Naive thymus-derived CD8-positive, alpha-beta T cell (primary cell): ENCODE measurements around the gene HIF1AN. TPM values are rescaled to one million over a fixed set of nuclear protein-coding genes. Genes with fewer than 3 reads are reported as not detected.

Experiments
- ATAC-seq, 2 donors: fragments of 150-1000 bp; cut with Tn5 transposase in 1 of 2; sonication (Bioruptor Pico), chemical (Tn5 transposase) in 1 of 2; 1 replicate in 1 of 2; 2 replicates in 1 of 2; pipeline ENCODE4 v1.10.0; 2021; ENCODE audit warnings: mild to moderate bottlenecking in 2 of 2, moderate library complexity in 2 of 2
- POLR2A ChIA-PET: fragments of 350-600 bp; sonication (Branson Sonifier 250); formaldehyde crosslinking; loops from one replicate; lab custom pipeline; 2021; ENCODE audit warnings: antibody characterized with exemption; lab: Charles Lee
- DNase-seq, 10 donors: peaks; one replicate each; pipeline versions ENCODE4 v3.0.0 to v3.0.0-alpha.2; 2020 to 2022
- H3K27ac Mint-ChIP-seq, 10 donors: one replicate each; pipeline ENCODE4 v1.8.0; 2020 to 2022; ENCODE audit warnings: mild to moderate bottlenecking in 10 of 10, mixed read lengths in 10 of 10, moderate library complexity in 4 of 10, inconsistent platforms in 1 of 10
- H3K27me3 Mint-ChIP-seq, 5 donors: one replicate each; pipeline ENCODE4 v1.8.0; 2021 to 2022; ENCODE audit warnings: mixed read lengths in 5 of 5
- H3K36me3 Mint-ChIP-seq, 3 donors: one replicate each; pipeline ENCODE4 v1.8.0; 2020 to 2022; ENCODE audit warnings: mixed read lengths in 3 of 3, mild to moderate bottlenecking in 2 of 3, inconsistent platforms in 1 of 3
- H3K4me1 Mint-ChIP-seq, 4 donors: one replicate each; pipeline ENCODE4 v1.8.0; 2021 to 2022; ENCODE audit warnings: mixed read lengths in 4 of 4
- H3K4me3 Mint-ChIP-seq, 10 donors: one replicate each; pipeline ENCODE4 v1.8.0; 2020 to 2022; ENCODE audit warnings: mild to moderate bottlenecking in 10 of 10, mixed read lengths in 10 of 10, moderate library complexity in 6 of 10, inconsistent platforms in 1 of 10
- H3K9me3 Mint-ChIP-seq, 9 donors: one replicate each; pipeline ENCODE4 v1.8.0; 2020 to 2022; ENCODE audit warnings: mixed read lengths in 9 of 9, mild to moderate bottlenecking in 3 of 9, inconsistent platforms in 1 of 9, moderate library complexity in 1 of 9
- polyA plus RNA-seq, 3 donors: library from polyadenylated mRNA; unstranded; fragments of 300-500 nt; fragmentation: Illumina TruSeq; gene quantifications; one replicate each; pipeline ENCODE4 v1.2.3, GENCODE V29; 2021
- total RNA-seq, 8 experiments: library from RNA in 2 of 8; stranded (reverse) in 2 of 8; gene quantifications; one replicate each; pipeline ENCODE4 v1.2.3 and lab custom pipeline; 2021 to 2026

The HIF1AN gene
- total and polyA plus RNA-seq, 5 experiments from 2014 or later = 24.7 to 65.3 (median 28.6) TPM

DNA sequence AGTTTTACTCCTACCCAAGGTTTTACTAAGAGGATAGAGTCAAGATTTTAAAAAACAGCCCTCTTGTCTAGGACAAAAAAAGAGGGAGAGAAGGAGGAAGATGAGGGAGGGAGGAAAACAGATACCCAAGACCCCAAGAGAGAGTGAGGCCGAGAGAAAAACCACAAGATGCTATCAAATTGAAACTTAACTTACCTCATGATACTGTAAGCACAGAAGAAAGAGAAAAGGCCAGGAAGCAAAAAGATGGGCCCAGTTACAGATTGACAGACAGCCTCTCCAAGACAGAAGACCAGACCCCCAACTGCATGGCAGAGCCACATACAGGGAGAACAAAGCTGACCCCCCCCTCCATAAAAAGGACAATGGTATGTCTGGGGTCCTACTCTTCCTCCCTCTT, 27.5 kb upstream of the HIF1AN start:
- POLR2A ChIA-PET = interaction anchor here (0.5 to 3.6 kb wide), 7 partner anchors 10 to 226 kb away, joined by 3 to 18 read pairs (median 4); partner anchors contain the start of gene HIF1AN
- H3K4me1 Mint-ChIP-seq = peaks cover 40 to 87% (median 78%) of the 10 kb centered on the region in 4 donors
- no peaks in the 10 kb centered on the region for H3K9me3 Mint-ChIP-seq
- H3K27ac Mint-ChIP-seq = peak overlapping the region; percentile 47 to 100 (median 90)
- no peak for ATAC-seq
- H3K36me3 Mint-ChIP-seq = peaks cover 0 to 31% (median 23%) of the 10 kb centered on the region in 3 donors
- DNase-seq = no peak
- H3K4me3 Mint-ChIP-seq = peak overlapping the region; percentile 50 to 82 (median 66)
- H3K27me3 Mint-ChIP-seq = no peaks in the 10 kb centered on the region

DNA sequence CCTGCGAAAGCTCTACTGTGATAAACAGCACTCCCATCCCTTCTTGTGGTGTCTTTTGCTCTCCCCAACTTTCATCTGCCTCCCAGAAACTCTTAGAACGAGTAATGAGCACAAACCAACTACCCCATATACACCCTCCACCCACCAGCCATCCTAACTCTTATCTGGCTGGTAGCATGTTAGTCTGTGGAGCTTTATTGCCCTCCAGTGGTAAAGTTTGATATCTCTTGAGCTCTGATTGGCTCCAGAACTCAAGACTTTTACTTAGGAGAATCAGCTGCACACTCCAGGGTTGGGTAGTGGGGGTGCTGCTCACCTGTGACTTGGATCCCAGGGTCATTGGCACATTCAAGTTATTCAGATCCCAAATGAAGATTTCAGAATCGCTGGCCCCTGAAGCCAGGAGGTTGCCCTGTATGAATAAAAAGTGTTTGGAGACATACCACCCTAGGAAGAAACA, 27.0 kb upstream of the HIF1AN start:
- POLR2A ChIA-PET = interaction anchor here (0.5 to 3.6 kb wide), 8 partner anchors 10 to 227 kb away, joined by 3 to 18 read pairs (median 4); partner anchors contain the start of gene HIF1AN
- DNase-seq = peak in 8 of 10 donors; percentile 30 to 80 (median 66)
- H3K9me3 Mint-ChIP-seq = no peaks in the 10 kb centered on the region
- peak overlapping the region; percentile 47 to 100 (median 90) for H3K27ac Mint-ChIP-seq
- peaks cover 40 to 87% (median 78%) of the 10 kb centered on the region in 4 donors for H3K4me1 Mint-ChIP-seq
- H3K27me3 Mint-ChIP-seq = no peaks in the 10 kb centered on the region
- peaks cover 0 to 30% (median 23%) of the 10 kb centered on the region in 3 donors for H3K36me3 Mint-ChIP-seq
- peak overlapping the region; percentile 50 to 82 (median 66) for H3K4me3 Mint-ChIP-seq
- peak; percentile 46 to 61 for ATAC-seq

- ATAC-seq = peak; percentile 14 to 15
- Mint-ChIP-seq H3K4me1 (peaks cover 40 to 87% (median 77%) of the 10 kb centered on the region in 4 donors), H3K27me3 (no peaks in the 10 kb centered on the region)
Measured at GRCh38 chr10:100509241-100509840, 26.4 kb upstream of the HIF1AN start.

DNA sequence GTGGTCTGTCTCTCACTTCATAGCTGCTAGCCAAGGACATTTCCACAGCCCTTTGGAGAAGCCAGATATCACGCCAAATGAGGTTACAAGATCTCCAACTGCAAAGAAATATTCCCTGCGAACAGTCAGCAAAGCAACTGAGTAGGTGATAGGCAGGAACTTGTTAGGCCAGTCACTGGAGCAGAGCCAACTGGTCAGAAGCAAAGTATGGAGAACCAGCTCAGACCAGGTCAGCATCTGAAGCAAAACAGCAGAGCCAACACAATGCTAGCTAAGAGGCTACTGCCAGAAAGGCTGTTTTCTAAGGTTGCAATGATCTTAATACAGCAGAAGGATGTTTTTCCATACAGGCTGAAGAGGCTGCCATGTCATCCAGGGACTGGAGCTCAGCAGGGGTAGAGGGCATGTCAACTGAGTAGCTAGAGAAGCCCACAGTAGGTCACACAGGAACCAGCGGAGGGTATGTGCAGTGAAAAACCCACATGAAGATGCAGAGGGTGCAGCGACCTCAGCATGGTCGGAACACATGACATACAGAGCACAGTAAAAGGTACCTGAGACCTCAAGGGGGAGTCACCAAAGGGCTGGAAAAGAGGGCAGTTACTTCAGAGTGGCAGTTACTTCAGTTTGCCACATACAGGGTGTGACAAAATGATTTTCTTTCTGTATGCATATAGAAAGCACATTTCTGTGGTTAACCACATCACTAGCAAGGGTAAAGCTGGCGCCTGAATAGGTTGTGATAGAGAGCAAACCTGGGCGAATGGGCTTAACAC, 25.0 kb upstream of the HIF1AN start:
- Mint-ChIP-seq H3K36me3 (peaks cover 0 to 20% (median 10%) of the 10 kb centered on the region in 3 donors), H3K4me1 (peaks cover 38 to 80% (median 76%) of the 10 kb centered on the region in 4 donors), H3K27me3 (no peaks in the 10 kb centered on the region), H3K9me3 (no peaks in the 10 kb centered on the region), H3K27ac (peak overlapping the region; percentile 64 to 100 (median 90)), H3K4me3 (peak overlapping the region; percentile 13 to 83 (median 61))
- DNase-seq (peak; percentile 33 to 93 (median 80)), ATAC-seq (peak; percentile 90 to 93)
- POLR2A ChIA-PET = interaction anchor here (0.9 to 3.6 kb wide), 6 partner anchors 15 to 779 kb away, joined by 3 to 18 read pairs (median 4); partner anchors contain the start of genes COX15 and CUTC

More at GRCh38 chr10:100509241-100509840, 26.4 kb upstream of the HIF1AN start:
- H3K36me3 Mint-ChIP-seq = peaks cover 0 to 28% (median 20%) of the 10 kb centered on the region in 3 donors
- H3K9me3 Mint-ChIP-seq = no peaks in the 10 kb centered on the region
- H3K27ac Mint-ChIP-seq = peak overlapping the region; percentile 47 to 100 (median 90)
- H3K4me3 Mint-ChIP-seq = peak overlapping the region; percentile 50 to 82 (median 66)
- POLR2A ChIA-PET = interaction anchor here (0.6 to 3.6 kb wide), 7 partner anchors 9 to 222 kb away, joined by 3 to 18 read pairs (median 4); partner anchors contain the start of gene HIF1AN
- peak in 4 of 10 donors; percentile 25 to 55 (median 42) for DNase-seq

DNA sequence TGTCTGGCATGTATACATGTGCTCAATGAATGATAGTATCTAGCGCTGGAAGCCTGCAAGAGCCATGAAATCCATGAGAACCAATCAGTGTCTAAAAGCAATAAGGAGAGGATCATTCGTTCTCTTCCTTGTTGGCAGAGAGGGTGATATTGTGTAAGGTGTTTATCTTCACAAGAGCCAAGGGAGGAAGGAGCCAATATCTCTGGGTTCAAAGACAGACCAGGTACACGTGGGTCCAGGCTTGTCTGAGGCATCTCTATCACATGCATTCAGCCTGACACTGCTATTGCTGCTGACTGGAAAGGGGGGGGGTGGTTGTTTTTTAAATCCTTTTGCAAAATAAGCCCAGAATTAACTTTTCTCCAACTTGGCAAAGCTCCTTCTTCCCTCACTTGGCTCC, 20.1 kb upstream of the HIF1AN start:
- H3K27ac Mint-ChIP-seq = peak overlapping the region in 4 of 10 donors; percentile 37 to 82 (median 54)
- ATAC-seq (no peak), DNase-seq (no peak)
- POLR2A ChIA-PET = no interaction called here
- no peak overlapping the region for H3K4me3 Mint-ChIP-seq
- peaks cover 29 to 68% (median 52%) of the 10 kb centered on the region in 4 donors for H3K4me1 Mint-ChIP-seq
- peaks cover 0 to 23% (median 4%) of the 10 kb centered on the region in 3 donors for H3K36me3 Mint-ChIP-seq
- no peaks in the 10 kb centered on the region for H3K9me3 Mint-ChIP-seq
- no peaks in the 10 kb centered on the region for H3K27me3 Mint-ChIP-seq

DNA sequence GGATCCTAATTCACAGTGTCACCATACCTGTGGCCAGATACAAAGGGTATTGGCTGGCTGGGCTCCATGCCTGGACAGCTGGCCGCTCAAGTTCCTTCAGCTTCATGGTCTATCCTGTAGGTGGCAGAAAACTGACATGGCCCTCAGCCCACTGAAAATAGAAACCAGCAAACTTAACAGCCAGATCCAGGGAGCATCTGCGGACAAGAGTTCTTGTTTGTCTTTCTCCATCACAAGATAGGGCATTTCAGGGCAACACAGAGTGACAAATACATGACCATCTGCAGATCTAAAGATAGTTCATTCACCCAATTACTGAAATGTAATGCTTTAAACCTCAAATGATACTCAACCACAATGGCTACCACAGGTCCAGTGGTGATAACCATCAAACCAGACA, 18.9 kb upstream of the HIF1AN start:
- peaks cover 23 to 55% (median 39%) of the 10 kb centered on the region in 4 donors for H3K4me1 Mint-ChIP-seq
- peaks cover 0 to 28% (median 4%) of the 10 kb centered on the region in 3 donors for H3K36me3 Mint-ChIP-seq
- POLR2A ChIA-PET = no interaction called here
- H3K9me3 Mint-ChIP-seq = no peaks in the 10 kb centered on the region
- DNase-seq (no peak), ATAC-seq (no peak)
- H3K27ac Mint-ChIP-seq = peak overlapping the region in 2 of 10 donors; percentile 10 to 39
- H3K4me3 Mint-ChIP-seq = no peak overlapping the region
- no peaks in the 10 kb centered on the region for H3K27me3 Mint-ChIP-seq

DNA sequence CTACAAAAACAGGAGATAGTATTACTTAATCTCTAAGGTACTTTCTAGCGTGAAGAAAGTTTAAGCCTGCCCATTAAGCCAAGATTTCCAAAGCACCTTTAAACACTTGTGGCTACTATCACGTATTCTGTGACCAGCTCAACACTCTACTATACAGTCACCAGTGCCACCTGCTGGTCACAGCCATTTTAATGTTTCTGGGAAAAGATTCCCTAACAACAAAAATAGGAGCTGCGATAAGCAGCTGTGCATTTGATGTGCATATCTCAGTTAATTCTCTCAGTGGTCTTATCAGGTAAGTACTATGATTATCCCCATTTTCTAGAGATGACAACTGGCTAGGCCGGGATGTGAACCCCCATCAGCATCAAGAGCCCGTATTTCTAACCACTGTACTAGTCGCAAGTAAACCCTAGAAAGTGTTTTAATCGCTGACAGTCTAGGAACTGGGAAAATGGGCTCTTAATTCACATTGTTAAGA, 16.9 kb upstream of the HIF1AN start:
- ATAC-seq = peak; percentile 78 to 79
- Mint-ChIP-seq H3K27ac (peak overlapping the region in 9 of 10 donors; percentile 42 to 82 (median 61)), H3K27me3 (no peaks in the 10 kb centered on the region), H3K9me3 (no peaks in the 10 kb centered on the region), H3K36me3 (peaks cover 0 to 39% (median 8%) of the 10 kb centered on the region in 3 donors), H3K4me1 (peaks cover 18 to 41% (median 27%) of the 10 kb centered on the region in 4 donors), H3K4me3 (peak overlapping the region in 5 of 10 donors; percentile 21 to 62 (median 48))
- peak; percentile 39 to 74 (median 62) for DNase-seq
- POLR2A ChIA-PET = interaction anchor here (0.6 to 1.7 kb wide), 6 partner anchors 10 to 181 kb away, joined by 3 to 9 read pairs (median 4); partner anchors contain the start of gene NDUFB8

GRCh38 chr10:100519311-100520051, 16.3 kb upstream of the HIF1AN start, which contains the start of gene SEC31B:
Gene SEC31B, minus strand, starts transcription at chr10:100519861. Its CDS starts 2,909 bp downstream, at chr10:100516952.
- no peaks in the 10 kb centered on the region for H3K9me3 Mint-ChIP-seq
- no peak for DNase-seq
- H3K36me3 Mint-ChIP-seq = peaks cover 0 to 42% (median 9%) of the 10 kb centered on the region in 3 donors
- H3K4me3 Mint-ChIP-seq = peak within 1 kb of the TSS in 6 of 10 donors; percentile 20 to 62 (median 44)
- no peaks in the 10 kb centered on the region for H3K27me3 Mint-ChIP-seq
- peak within 1 kb of the TSS; percentile 42 to 82 (median 62) for H3K27ac Mint-ChIP-seq
- POLR2A ChIA-PET = interaction anchor here (1.0 to 1.7 kb wide), 4 partner anchors 10 to 85 kb away, joined by 4 to 9 read pairs (median 6); partner anchors contain the start of gene NDUFB8
- ATAC-seq = peak in 1 of 2 donors; percentile 31
- H3K4me1 Mint-ChIP-seq = peaks cover 18 to 43% (median 27%) of the 10 kb centered on the region in 4 donors

DNA sequence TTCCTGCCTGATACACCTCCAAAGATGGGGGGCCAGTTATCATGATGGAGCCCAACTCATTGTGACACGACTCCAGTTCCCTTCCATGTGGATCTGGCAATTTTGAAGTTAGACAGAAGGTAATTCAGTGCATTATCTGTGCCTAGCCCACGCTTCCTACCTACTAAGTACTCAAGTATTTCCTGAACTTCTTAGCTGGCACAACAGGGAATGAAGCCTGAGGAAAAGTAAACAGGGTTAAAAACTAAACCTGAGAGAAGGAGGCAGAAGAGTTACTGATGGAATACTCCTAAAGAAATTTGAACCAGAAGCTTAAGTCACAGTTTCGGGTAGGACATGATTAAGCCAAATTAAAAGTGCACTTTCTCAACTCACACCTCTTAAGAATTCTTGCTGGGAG, 14.9 kb upstream of the HIF1AN start:
- no peak overlapping the region for H3K4me3 Mint-ChIP-seq
- POLR2A ChIA-PET = no interaction called here

DNA sequence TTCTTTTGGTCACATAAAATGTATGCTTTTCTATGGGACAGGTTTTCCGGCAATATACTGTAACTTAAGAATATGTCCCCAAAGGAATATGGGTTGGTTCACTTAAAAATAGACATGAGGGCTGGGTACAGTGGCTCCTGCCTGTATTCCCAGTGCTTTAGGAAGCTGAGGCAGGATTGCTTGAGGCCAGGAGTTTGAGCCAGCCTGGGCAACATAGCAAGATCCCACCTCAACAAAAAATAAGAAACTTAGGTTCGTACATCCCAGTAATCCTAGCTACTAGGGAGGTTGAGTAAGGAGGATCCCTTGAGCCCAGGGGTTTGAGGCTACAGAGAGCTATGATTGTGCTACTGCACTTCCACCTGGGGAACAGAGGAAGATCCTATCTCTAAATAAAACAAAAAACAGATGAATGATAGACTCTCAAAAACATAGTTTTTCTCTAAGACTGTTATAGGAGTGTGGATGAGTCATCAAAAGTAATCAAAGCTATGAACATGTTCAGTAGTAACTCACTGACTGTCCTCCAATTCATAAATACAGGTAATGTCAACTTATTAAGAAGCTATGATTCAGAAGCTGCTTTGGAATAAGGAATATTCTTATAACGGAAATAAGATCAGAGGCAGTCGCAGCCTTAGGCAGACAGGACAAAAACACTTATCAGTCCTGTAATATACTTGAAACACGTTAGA, 13.5 kb upstream of the HIF1AN start:
- POLR2A ChIA-PET = interaction anchor here (1.1 kb wide), 1 partner anchor 13 kb away, joined by 4 read pairs; the partner anchor contains the start of gene HIF1AN
- peaks cover 0 to 55% (median 13%) of the 10 kb centered on the region in 3 donors for H3K36me3 Mint-ChIP-seq
- peaks cover 14 to 43% (median 33%) of the 10 kb centered on the region in 4 donors for H3K4me1 Mint-ChIP-seq
- H3K9me3 Mint-ChIP-seq = no peaks in the 10 kb centered on the region
- H3K27me3 Mint-ChIP-seq = no peaks in the 10 kb centered on the region
- H3K27ac Mint-ChIP-seq = peak overlapping the region in 6 of 10 donors; percentile 1 to 79 (median 12)
- H3K4me3 Mint-ChIP-seq = no peak overlapping the region
- ATAC-seq = no peak
- DNase-seq = no peak

More for the DNA sequence above, 14.9 kb upstream of the HIF1AN start:
- DNase-seq (no peak), ATAC-seq (no peak)
- H3K27me3 Mint-ChIP-seq = no peaks in the 10 kb centered on the region
- H3K27ac Mint-ChIP-seq = peak overlapping the region in 2 of 10 donors; percentile 22 to 47
- peaks cover 0 to 50% (median 14%) of the 10 kb centered on the region in 3 donors for H3K36me3 Mint-ChIP-seq
- no peaks in the 10 kb centered on the region for H3K9me3 Mint-ChIP-seq
- peaks cover 19 to 43% (median 29%) of the 10 kb centered on the region in 4 donors for H3K4me1 Mint-ChIP-seq
